GF-D8 (cell line): Measurements from ENCODE around the gene RAET1L.
"Not testable (repeated sequence)": the region's sequence is repeated elsewhere in the genome, so short reads cannot be mapped to it uniquely, and the experiment has no call there.

Source experiments
- DNase-seq: peaks from one replicate; lab custom pipeline; 2025; lab: John Stamatoyannopoulos, UW

The RAET1L gene

GRCh38 chr6:150044621-150045145, 19.4 kb upstream of the RAET1L start:
- DNase-seq, result no peak

- DNase-seq, result no peak
These were observed 18.4 kb upstream of the RAET1L start for GRCh38 chr6:150043501-150044412.

- DNase-seq, result no peak
These were observed 17.8 kb upstream of the RAET1L start for GRCh38 chr6:150043096-150043495.

- no peak for DNase-seq
These were observed 13.1 kb upstream of the RAET1L start for GRCh38 chr6:150038202-150039062.

GRCh38 chr6:150037526-150038201, 12.3 kb upstream of the RAET1L start:
- DNase-seq, result no peak

GRCh38 chr6:150036081-150036480, 10.7 kb upstream of the RAET1L start:
- DNase-seq, result no peak

GRCh38 chr6:150033207-150033771, 8.0 kb upstream of the RAET1L start:
- DNase-seq, result no peak

GRCh38 chr6:150032598-150032997, 7.3 kb upstream of the RAET1L start:
- DNase-seq, result no peak

GRCh38 chr6:150030611-150031010, 5.3 kb upstream of the RAET1L start:
- DNase-seq, result no peak

- no peak for DNase-seq
These were observed 4.4 kb upstream of the RAET1L start for GRCh38 chr6:150029749-150030148.

- no peak for DNase-seq
These were observed 3.9 kb upstream of the RAET1L start for GRCh38 chr6:150029276-150029675.

GRCh38 chr6:150028799-150029198, 3.5 kb upstream of the RAET1L start:
- no peak for DNase-seq

GRCh38 chr6:150027806-150028565, 2.7 kb upstream of the RAET1L start:
- no peak for DNase-seq

GRCh38 chr6:150026976-150027805, 1.9 kb upstream of the RAET1L start:
- DNase-seq, result no peak

- no peak for DNase-seq
These were observed 631 bp downstream of the RAET1L start for GRCh38 chr6:150024646-150025155.

- not testable (repeated sequence) for DNase-seq
These were observed 1.3 kb downstream of the RAET1L start for GRCh38 chr6:150024021-150024420.

GRCh38 chr6:150021870-150022269, 3.5 kb downstream of the RAET1L start:
- DNase-seq, result not testable (repeated sequence)

- DNase-seq, result no peak
These were observed 6.3 kb downstream of the RAET1L start for GRCh38 chr6:150018846-150019580.

GRCh38 chr6:150017186-150017521, 8.2 kb downstream of the RAET1L start:
- DNase-seq, result not testable (repeated sequence)
